LNCAP (cell line): ENCODE measurements around the gene NEUROD1.

ENCODE experiments used
- CTCF ChIP-seq: fragments of 450-650 bp; IDR thresholded peaks from 2 replicates; pipeline ENCODE4 v1.5.1; 2017; ENCODE audit warnings: mild to moderate bottlenecking

The NEUROD1 gene

GRCh38 chr2:181697126-181697525 is 16.8 kb upstream of the NEUROD1 start:
- no peak for TF ChIP-seq CTCF

GRCh38 chr2:181694271-181694670 is 14.0 kb upstream of the NEUROD1 start:
- no peak for TF ChIP-seq CTCF

- no peak for TF ChIP-seq CTCF
These were observed 10.5 kb upstream of the NEUROD1 start for GRCh38 chr2:181690860-181691259.

GRCh38 chr2:181686576-181687185 is 6.4 kb upstream of the NEUROD1 start:
- TF ChIP-seq CTCF = no peak

- TF ChIP-seq CTCF = no peak
These were observed 4.9 kb upstream of the NEUROD1 start for GRCh38 chr2:181685150-181685688.

GRCh38 chr2:181684454-181685149 is 4.3 kb upstream of the NEUROD1 start:
- TF ChIP-seq CTCF = no peak

GRCh38 chr2:181683518-181684453 is 3.5 kb upstream of the NEUROD1 start:
- TF ChIP-seq CTCF = no peak
